ENCODE data around the gene SCYGR2.

Gene SCYGR2

DNA sequence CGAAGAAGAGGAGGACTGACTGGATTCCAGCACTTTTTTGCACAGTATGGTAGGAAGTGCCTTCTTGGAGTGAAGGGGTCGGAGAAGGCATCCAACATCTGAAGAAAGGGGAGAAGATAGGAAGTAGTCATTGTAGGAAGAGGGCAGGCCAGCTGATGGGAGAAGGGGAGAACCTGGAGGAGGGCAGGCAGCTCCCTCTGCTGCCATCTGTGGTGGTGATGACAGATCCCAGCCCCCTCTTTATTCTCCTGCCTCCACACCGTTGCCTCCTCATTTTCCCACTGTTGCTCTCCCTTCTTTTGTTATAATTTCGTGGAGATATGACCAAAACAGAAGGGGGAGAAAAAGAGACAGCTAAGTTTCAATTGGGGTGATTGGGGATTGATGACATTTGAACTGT is 2.9 kb upstream of the SCYGR2 start:
- H3K4me3 ChIP-seq (replicated peaks in 1 of 2; ENCODE audit: low read depth in 2 of 2, low read length in 2 of 2) = no peak overlapping the region
- TF ChIP-seq, protein P1, sequence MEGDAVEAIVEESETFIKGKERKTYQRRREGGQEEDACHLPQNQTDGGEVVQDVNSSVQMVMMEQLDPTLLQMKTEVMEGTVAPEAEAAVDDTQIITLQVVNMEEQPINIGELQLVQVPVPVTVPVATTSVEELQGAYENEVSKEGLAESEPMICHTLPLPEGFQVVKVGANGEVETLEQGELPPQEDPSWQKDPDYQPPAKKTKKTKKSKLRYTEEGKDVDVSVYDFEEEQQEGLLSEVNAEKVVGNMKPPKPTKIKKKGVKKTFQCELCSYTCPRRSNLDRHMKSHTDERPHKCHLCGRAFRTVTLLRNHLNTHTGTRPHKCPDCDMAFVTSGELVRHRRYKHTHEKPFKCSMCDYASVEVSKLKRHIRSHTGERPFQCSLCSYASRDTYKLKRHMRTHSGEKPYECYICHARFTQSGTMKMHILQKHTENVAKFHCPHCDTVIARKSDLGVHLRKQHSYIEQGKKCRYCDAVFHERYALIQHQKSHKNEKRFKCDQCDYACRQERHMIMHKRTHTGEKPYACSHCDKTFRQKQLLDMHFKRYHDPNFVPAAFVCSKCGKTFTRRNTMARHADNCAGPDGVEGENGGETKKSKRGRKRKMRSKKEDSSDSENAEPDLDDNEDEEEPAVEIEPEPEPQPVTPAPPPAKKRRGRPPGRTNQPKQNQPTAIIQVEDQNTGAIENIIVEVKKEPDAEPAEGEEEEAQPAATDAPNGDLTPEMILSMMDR (IDR thresholded peaks at IDR 0.05; ENCODE audit: low read depth, low read length) = no peak
- no peak for DNase-seq (ENCODE audit: low read depth in 2 of 2)

DNA sequence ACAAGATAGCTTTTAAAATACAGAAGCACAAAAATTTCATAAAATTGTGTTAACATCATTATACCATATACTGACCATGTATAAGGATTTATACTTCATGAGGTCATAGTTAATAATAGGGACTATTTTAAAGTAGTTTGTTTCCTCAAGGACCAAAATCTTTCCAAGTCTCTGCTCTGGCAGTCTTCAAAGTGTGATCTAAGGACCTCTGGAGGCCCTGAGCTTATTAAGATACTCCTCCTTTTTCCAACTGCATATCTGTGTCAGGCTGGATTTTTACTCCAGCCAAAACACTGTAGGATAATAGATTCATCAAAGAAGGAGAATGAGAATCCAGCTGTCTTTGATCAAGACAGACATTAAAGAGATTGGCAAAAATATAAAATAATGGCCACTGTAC is 1.7 kb upstream of the SCYGR2 start:
- no peak for DNase-seq (ENCODE audit: low read depth in 2 of 2)
- TF ChIP-seq, protein P1 (IDR thresholded peaks at IDR 0.05; ENCODE audit: low read depth, low read length) = no peak
- no peak overlapping the region for H3K4me3 ChIP-seq (replicated peaks in 1 of 2; ENCODE audit: low read depth in 2 of 2, low read length in 2 of 2)

DNA sequence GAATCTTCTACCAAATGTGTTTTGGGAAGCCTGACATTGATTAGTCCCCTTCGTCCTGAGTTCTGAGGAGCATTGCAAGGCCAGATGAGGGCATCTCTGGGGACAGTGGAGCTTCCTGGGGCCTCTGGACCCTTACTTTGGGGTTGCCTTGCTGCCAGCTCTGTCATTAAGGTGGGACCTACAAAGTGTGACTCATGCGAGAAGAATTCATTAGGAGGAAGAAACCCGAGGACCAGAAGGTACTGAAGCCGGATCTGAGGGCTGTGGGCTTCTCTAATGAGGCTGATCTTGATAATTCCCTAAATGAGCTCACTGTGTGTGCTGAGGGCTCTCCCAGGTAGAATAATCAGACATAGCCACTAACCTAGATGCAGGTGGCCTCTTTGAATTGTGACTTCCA is 695 bp upstream of the SCYGR2 start:
- peak; percentile 15 to 22 for DNase-seq (ENCODE audit: low read depth in 2 of 2)
- H3K4me3 ChIP-seq (replicated peaks in 1 of 2; ENCODE audit: low read depth in 2 of 2, low read length in 2 of 2) = no peak overlapping the region
- TF ChIP-seq, protein P1 (IDR thresholded peaks at IDR 0.05; ENCODE audit: low read depth, low read length) = no peak

GRCh38 chr2:227602358-227602757 is 3.7 kb downstream of the SCYGR2 start:
- no peak for DNase-seq (ENCODE audit: low read depth in 2 of 2)
- TF ChIP-seq, protein P1 (IDR thresholded peaks at IDR 0.05; ENCODE audit: low read depth, low read length) = no peak
- H3K4me3 ChIP-seq (replicated peaks in 1 of 2; ENCODE audit: low read depth in 2 of 2, low read length in 2 of 2) = no peak overlapping the region

DNA sequence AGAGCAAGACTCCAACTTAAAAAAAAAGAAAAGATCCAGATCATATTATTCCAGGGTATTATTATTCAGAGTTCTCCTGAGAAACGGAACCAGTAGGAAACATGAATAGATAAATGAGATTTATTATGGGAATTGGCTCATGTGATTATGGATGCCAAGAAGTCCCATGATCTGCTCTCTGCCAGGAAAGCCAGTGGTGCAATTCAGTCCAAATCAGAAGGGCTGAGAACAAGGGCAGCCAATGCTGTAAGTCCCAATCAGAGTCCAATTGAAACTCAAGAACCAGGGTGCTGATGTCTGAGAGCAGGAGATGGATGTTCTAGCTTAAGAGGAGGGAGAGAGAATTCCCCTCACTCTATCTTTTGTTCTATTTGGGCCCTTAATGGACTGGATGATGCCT is 7.8 kb downstream of the SCYGR2 start:
- DNase-seq (ENCODE audit: low read depth in 2 of 2) = peak in 1 of 2 donors; percentile 87
- H3K4me3 ChIP-seq (replicated peaks in 1 of 2; ENCODE audit: low read depth in 2 of 2, low read length in 2 of 2) = no peak overlapping the region
- TF ChIP-seq, protein P1 (IDR thresholded peaks at IDR 0.05; ENCODE audit: low read depth, low read length) = no peak

DNA sequence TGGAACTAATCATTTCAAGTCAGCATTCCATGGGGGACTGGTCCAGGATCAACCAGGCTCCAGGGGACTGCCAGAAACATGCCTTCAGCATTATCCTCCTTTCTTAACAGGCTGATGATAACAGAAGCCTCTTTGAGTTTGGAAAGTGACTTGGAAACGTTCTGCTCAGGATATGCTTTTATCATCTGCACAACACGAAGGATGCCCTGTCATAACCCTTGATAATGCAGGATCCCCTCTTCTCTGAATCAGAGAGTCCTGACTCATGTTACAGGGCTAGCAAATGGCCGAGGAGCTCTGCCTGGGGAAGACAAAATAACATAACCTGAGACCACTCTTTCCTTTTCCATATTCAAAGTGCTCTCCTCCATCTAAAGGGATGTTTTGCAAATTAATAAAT is 9.2 kb downstream of the SCYGR2 start:
- H3K4me3 ChIP-seq (replicated peaks in 1 of 2; ENCODE audit: low read depth in 2 of 2, low read length in 2 of 2) = no peak overlapping the region
- TF ChIP-seq, protein P1 (IDR thresholded peaks at IDR 0.05; ENCODE audit: low read depth, low read length) = no peak
- DNase-seq (ENCODE audit: low read depth in 2 of 2) = peak in 1 of 2 donors; percentile 19
